Activated T-helper 1 cell treated with anti-CD3 and anti-CD28 coated beads, Interleukin-12 subunit alpha, Interleukin-12 subunit beta, Interleukin-2, Interleukin-4 antibody, amounts not matched to agents 30 ng/mL and 10 ng/mL and 1 ng/mL, durations not matched to agents 14 hours and 24 hours and 36 hours (primary cell): ENCODE results near the gene DYSF. TPM values are rescaled to one million over a fixed set of nuclear protein-coding genes. Genes with fewer than 3 reads are reported as not detected.

Experiments
- DNase-seq: peaks from one replicate; pipeline ENCODE4 v3.0.0; 2021; ENCODE audit warnings: low spot score
- H3K27ac Mint-ChIP-seq: one replicate; pipeline ENCODE4 v1.8.0; 2021; ENCODE audit warnings: mild to moderate bottlenecking, mixed read lengths
- H3K27me3 Mint-ChIP-seq: one replicate; pipeline ENCODE4 v1.8.0; 2022; ENCODE audit warnings: mild to moderate bottlenecking, moderate library complexity, mixed read lengths; ENCODE audit not compliant: insufficient read depth
- H3K36me3 Mint-ChIP-seq: one replicate; pipeline ENCODE4 v1.8.0; 2021; ENCODE audit warnings: low read depth, mixed read lengths
- H3K4me1 Mint-ChIP-seq: one replicate; pipeline ENCODE4 v1.8.0; 2021; ENCODE audit warnings: low read depth, mixed read lengths
- H3K4me3 Mint-ChIP-seq: one replicate; pipeline ENCODE4 v1.8.0; 2021; ENCODE audit warnings: mild to moderate bottlenecking, moderate library complexity, mixed read lengths
- H3K9me3 Mint-ChIP-seq: one replicate; pipeline ENCODE4 v1.8.0; 2021; ENCODE audit warnings: mixed read lengths
- intact Hi-C: fragments of 100-400 bp; cut with micrococcal nuclease; formaldehyde crosslinking; loops from one replicate; pipeline ENCODE4 v1.15.1; 2024
- total RNA-seq: library from RNA; stranded (reverse); gene quantifications from 2 replicates; pipeline ENCODE4 v1.2.3, GENCODE V29; 2022

Gene DYSF
- total RNA-seq, 1 donor from 2014 or later: not detected

GRCh38 chr2:71550801-71551630 is 97.7 kb downstream of the DYSF start:
- Mint-ChIP-seq H3K27me3 (peaks cover 8% of the 10 kb centered on the region), H3K27ac (no peak overlapping the region), H3K9me3 (no peaks in the 10 kb centered on the region), H3K4me1 (no peaks in the 10 kb centered on the region), H3K4me3 (no peak overlapping the region), H3K36me3 (no peaks in the 10 kb centered on the region)
- intact Hi-C loops: no loop called here
- DNase-seq: no peak

GRCh38 chr2:71551631-71551915 is 98.2 kb downstream of the DYSF start:
- Mint-ChIP-seq H3K27ac (no peak overlapping the region), H3K27me3 (peaks cover 8% of the 10 kb centered on the region), H3K4me1 (no peaks in the 10 kb centered on the region), H3K4me3 (no peak overlapping the region), H3K36me3 (no peaks in the 10 kb centered on the region), H3K9me3 (no peaks in the 10 kb centered on the region)
- DNase-seq: no peak
- intact Hi-C loops: no loop called here

GRCh38 chr2:71552356-71552755 is 99.0 kb downstream of the DYSF start:
- no peak for DNase-seq
- Mint-ChIP-seq H3K27me3 (peaks cover 8% of the 10 kb centered on the region), H3K27ac (no peak overlapping the region), H3K4me3 (no peak overlapping the region), H3K4me1 (no peaks in the 10 kb centered on the region), H3K36me3 (no peaks in the 10 kb centered on the region), H3K9me3 (no peaks in the 10 kb centered on the region)
- intact Hi-C loops: no loop called here

GRCh38 chr2:71552861-71553301 is 99.5 kb downstream of the DYSF start:
- no peaks in the 10 kb centered on the region for H3K4me1 Mint-ChIP-seq
- H3K36me3 Mint-ChIP-seq: no peaks in the 10 kb centered on the region
- H3K4me3 Mint-ChIP-seq: no peak overlapping the region
- no peaks in the 10 kb centered on the region for H3K9me3 Mint-ChIP-seq
- H3K27ac Mint-ChIP-seq: no peak overlapping the region
- DNase-seq: no peak
- H3K27me3 Mint-ChIP-seq: peaks cover 8% of the 10 kb centered on the region
- intact Hi-C loops: no loop called here

GRCh38 chr2:71554028-71554705 is 100.8 kb downstream of the DYSF start:
- no peaks in the 10 kb centered on the region for H3K9me3 Mint-ChIP-seq
- no peaks in the 10 kb centered on the region for H3K36me3 Mint-ChIP-seq
- DNase-seq: no peak
- no peak overlapping the region for H3K27ac Mint-ChIP-seq
- H3K4me3 Mint-ChIP-seq: no peak overlapping the region
- intact Hi-C loops: no loop called here
- no peaks in the 10 kb centered on the region for H3K4me1 Mint-ChIP-seq
- peaks cover 2% of the 10 kb centered on the region for H3K27me3 Mint-ChIP-seq

- Mint-ChIP-seq H3K36me3 (no peaks in the 10 kb centered on the region), H3K9me3 (no peaks in the 10 kb centered on the region), H3K27me3 (peaks cover 2% of the 10 kb centered on the region), H3K27ac (no peak overlapping the region), H3K4me1 (no peaks in the 10 kb centered on the region), H3K4me3 (no peak overlapping the region)
- DNase-seq: no peak
- intact Hi-C loops: no loop called here
These were observed 101.3 kb downstream of the DYSF start for GRCh38 chr2:71554706-71555056.

GRCh38 chr2:71555798-71556454 is 102.6 kb downstream of the DYSF start:
- no peaks in the 10 kb centered on the region for H3K4me1 Mint-ChIP-seq
- no peak for DNase-seq
- no peak overlapping the region for H3K4me3 Mint-ChIP-seq
- intact Hi-C loops: no loop called here
- peaks cover 2% of the 10 kb centered on the region for H3K27me3 Mint-ChIP-seq
- H3K27ac Mint-ChIP-seq: no peak overlapping the region
- H3K36me3 Mint-ChIP-seq: no peaks in the 10 kb centered on the region
- no peaks in the 10 kb centered on the region for H3K9me3 Mint-ChIP-seq

- H3K4me3 Mint-ChIP-seq: no peak overlapping the region
- DNase-seq: no peak
- intact Hi-C loops: no loop called here
- no peaks in the 10 kb centered on the region for H3K9me3 Mint-ChIP-seq
- H3K4me1 Mint-ChIP-seq: no peaks in the 10 kb centered on the region
- H3K36me3 Mint-ChIP-seq: no peaks in the 10 kb centered on the region
- peaks cover 2% of the 10 kb centered on the region for H3K27me3 Mint-ChIP-seq
- H3K27ac Mint-ChIP-seq: no peak overlapping the region
These were observed 103.4 kb downstream of the DYSF start for GRCh38 chr2:71556692-71557250.

- intact Hi-C loops: no loop called here
- H3K4me3 Mint-ChIP-seq: no peak overlapping the region
- peaks cover 2% of the 10 kb centered on the region for H3K27me3 Mint-ChIP-seq
- no peaks in the 10 kb centered on the region for H3K4me1 Mint-ChIP-seq
- no peak for DNase-seq
- no peak overlapping the region for H3K27ac Mint-ChIP-seq
- H3K9me3 Mint-ChIP-seq: no peaks in the 10 kb centered on the region
- H3K36me3 Mint-ChIP-seq: no peaks in the 10 kb centered on the region
These were observed 104.0 kb downstream of the DYSF start for GRCh38 chr2:71557321-71557720.

- H3K9me3 Mint-ChIP-seq: no peaks in the 10 kb centered on the region
- H3K27ac Mint-ChIP-seq: no peak overlapping the region
- intact Hi-C loops: no loop called here
- H3K4me3 Mint-ChIP-seq: no peak overlapping the region
- H3K27me3 Mint-ChIP-seq: peaks cover 2% of the 10 kb centered on the region
- no peaks in the 10 kb centered on the region for H3K4me1 Mint-ChIP-seq
- H3K36me3 Mint-ChIP-seq: no peaks in the 10 kb centered on the region
- no peak for DNase-seq
These were observed 105.1 kb downstream of the DYSF start for GRCh38 chr2:71558300-71559051.

GRCh38 chr2:71559080-71559827 is 105.9 kb downstream of the DYSF start:
- H3K36me3 Mint-ChIP-seq: no peaks in the 10 kb centered on the region
- H3K27ac Mint-ChIP-seq: no peak overlapping the region
- H3K27me3 Mint-ChIP-seq: peaks cover 2% of the 10 kb centered on the region
- no peak overlapping the region for H3K4me3 Mint-ChIP-seq
- no peaks in the 10 kb centered on the region for H3K9me3 Mint-ChIP-seq
- intact Hi-C loops: no loop called here
- no peak for DNase-seq
- H3K4me1 Mint-ChIP-seq: no peaks in the 10 kb centered on the region
